Measurements from ENCODE around the gene EIF5A.

EIF5A gene

DNA sequence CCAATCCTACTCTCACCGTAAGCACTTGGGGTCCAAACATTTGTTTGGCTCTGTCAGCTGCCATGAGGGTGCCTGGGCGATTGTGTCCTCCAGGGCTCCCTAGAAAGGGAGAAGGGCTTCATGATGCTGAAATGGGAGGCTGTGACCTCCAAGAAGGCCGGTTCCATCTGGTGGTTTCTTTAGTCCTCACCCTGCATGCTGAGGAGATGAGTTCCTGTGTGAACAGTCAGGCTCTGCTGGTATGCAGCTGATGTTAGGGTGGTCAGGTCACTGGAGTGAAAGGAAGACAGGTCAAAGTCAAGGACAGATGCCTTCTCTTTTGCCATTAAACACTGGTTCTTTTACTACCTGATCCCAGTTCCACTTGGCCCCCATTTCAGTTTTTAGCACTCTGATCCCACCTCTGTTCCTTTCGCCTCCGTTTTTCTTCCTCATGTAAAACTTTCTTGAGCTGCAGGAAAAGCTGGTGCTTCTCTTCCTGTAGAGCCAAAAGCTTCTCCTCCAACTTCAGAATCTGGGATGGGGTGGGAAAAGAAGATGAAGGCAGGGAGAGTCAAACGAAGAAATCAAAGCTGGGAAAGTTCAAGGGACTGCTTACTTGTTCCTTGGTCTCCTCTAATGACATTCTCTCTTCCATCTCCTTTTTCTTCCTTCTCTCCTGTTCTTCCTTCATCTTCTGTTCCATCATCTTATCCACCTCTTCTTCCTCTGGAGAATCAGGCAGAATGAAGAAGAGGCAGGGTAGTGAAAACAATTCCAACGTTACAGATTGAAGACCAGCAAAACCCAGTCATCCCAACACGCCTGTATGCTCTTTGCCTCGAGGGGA is 6.7 kb downstream of the EIF5A start:
- DNase-seq = no peak

DNA sequence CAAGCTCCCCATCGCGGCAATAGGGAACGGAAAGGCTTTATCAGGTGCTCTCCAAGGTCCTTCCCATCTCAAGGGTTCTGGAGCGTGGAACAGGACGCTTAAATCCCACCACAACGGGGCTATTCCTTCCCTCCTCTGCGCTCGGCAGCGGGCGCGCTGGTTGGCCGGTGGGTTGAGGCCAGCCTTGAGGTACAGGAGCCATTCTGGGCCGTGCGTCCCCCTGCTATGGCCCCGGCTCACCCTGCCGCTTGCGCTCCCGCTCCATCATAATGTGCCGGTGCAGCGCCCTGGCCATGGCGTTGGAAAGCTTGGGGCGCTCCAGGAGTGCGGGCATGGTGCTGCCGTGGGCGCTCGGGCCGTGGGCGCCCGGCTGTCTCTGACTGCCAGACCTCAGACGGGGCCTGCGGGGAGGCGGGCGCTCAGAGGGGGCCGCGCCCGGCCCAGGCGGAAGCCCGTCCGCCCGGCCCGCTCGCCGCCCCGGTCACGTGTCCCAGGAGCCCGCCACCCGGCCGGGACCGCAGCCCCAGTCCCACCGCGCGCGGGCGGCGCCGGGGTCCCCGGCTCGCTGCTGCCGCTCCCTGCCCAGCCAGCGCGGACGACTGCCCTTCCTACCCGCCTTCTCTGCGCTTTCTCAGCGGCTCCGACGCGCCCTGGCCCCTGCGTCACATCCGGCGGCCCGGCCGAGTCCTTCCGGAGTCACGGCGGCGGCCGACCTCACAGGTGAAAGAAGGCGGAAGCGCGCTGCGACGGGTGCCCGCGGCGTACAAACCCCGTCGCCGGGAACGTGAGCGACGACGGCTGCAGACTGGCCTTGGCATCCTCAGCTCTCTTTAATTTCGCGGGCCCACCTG is 7.5 kb downstream of the EIF5A start, which contains the start of gene GPS2:
Gene GPS2 (minus strand): TSS at position 642 of the 851 bp plus-strand sequence. CDS start 308 bp downstream, at position 334.
- peak; percentile 92 for DNase-seq

DNA sequence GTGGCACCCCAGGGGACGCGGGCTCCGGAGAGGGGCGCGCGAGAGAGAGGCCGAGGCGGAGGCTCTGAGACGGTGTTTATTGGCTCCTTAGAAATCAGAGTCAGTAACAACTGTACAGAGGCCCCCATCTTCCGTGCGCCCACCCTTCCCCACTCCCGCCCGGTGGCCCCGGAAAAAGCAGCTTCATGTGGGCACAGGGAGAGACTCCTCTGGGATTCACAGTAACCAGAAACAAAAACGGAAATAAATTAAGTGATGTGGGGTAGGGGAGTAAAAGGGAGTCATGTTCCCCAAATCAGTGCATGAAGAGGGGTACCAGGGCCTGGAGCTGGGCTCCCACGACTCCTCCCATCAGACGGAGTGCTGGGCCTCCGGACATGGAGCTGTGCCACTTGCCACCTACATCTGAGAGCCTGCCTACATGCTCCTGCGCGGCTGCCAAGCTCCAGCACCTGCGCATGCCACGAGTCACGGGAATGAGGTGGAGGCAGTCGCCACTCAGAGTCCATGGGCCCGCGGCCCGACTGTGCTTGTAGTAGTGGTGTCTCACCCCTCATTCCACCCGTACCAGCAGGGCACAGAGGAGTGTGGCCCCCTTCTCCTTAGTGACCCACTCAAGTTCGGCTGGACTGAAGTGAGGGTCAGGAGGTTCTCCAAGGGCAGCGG is 8.3 kb downstream of the EIF5A start:
- no peak for DNase-seq

DNA sequence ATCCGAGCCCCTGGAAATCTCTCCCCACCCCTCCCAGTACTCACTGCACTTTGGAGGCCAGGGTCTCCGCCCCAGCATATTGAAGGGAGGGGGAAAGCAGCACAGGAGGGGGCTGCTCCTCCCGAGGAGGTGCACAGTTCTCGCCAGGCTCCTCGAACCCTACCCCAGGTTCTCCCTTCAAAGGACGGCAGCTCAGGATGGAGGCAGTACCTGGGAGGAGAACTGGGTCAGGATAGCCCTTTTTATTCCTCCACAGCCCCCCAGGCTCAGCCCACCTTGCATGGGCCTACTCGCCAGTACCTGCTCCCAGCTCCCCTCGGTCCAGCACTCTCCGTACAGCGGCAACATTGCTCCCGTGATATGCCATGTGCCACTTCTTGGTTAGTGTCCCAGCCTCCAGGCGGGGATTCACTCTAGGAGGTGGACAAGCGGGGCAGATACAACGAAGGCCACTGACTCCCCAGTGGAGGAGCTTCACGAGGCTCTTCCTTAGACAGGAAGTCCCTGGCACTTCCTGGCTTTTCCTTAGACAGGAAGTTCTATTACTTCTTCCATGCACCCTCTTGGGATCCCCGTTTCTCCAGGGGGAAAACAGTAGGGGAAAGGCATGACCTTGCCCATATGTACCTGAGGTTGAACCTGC is 9.9 kb downstream of the EIF5A start:
- DNase-seq = no peak

DNA sequence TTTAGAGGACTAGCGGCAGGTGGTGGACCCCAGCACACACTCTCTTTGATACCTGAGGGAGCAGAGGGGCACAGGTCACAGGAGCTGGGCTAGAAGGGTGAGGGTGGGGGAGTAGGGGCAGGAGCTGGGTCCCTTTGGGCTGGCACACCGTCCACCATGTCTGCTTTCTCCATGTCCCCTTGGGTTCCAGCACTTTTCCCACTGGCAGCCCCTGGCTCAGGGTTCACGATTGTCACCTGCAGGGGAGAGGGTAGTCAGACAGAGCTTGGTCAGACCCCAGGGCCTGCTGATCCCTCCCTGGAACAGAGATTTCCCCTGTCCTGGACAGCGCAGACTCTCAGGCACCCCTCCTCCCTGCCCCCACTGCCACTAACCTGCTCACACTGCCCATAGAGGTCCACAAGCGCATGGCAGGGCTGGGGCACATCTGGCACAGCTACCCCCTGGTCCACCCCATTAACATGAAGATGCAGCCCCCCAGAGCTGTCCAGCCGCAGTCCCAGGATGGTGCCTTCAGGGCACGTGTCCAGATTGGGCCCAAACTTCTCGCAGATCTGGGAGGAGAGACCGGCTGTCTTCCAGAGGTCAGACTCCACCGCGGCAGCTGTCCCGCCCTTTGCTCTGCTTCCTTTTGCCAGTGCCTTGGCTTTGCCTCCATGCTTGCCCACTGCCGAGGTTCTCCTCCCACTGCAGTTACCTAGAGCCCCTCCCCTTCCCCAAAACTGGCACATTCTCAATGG is 10.9 kb downstream of the EIF5A start:
- no peak for DNase-seq

DNA sequence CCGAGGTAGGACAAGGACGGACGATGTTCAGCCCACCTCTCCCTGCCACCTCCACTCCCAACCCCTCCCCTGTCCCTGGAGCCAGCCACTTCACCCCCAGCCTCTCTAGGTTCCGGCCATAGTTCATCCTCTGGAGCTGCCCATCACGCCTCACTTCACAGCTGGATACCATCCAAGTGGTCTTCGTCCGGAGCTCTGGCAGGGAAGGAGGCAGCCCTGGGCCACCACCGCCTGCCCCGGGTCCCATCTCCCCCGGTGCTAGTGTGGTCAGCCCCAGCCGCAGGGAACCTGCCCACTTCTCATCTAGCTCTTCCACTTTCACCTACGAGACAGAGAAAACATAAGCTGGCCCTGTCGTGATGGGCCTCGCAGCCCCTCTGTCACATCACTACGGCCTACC is 14.0 kb downstream of the EIF5A start:
- DNase-seq = no peak

DNA sequence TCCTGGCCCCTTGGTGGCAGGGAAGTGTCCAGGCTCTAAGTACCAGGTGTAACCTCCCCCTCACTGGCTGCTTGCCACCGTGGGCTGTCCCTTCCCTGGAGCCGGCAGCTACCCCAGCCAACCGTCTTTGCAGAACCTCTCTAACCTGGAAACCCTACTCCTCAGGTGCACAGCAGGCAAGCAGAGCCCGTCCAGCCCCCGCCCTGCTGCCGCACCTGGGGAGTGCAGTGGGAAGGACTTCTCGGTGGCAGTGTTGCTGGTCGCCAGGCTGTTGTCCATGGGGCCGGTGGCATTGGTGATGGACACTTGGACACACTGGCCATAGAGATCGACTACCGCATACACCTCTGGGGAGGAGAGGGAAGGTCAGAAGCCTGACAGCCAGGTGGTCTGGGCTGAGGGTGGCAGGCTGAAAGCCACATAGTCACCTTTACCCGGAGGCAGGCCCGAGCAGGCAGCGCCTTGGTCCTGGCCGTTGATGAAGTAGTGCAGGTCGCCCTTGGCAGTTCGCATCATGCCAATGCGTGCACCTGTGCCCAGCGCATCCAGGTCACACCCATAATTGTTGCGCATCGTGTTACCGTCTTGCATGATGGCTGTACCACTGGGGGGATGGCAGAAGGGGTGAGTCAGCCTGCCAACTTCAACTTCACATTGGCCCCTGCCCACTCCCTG is 15.2 kb downstream of the EIF5A start:
- DNase-seq = no peak

DNA sequence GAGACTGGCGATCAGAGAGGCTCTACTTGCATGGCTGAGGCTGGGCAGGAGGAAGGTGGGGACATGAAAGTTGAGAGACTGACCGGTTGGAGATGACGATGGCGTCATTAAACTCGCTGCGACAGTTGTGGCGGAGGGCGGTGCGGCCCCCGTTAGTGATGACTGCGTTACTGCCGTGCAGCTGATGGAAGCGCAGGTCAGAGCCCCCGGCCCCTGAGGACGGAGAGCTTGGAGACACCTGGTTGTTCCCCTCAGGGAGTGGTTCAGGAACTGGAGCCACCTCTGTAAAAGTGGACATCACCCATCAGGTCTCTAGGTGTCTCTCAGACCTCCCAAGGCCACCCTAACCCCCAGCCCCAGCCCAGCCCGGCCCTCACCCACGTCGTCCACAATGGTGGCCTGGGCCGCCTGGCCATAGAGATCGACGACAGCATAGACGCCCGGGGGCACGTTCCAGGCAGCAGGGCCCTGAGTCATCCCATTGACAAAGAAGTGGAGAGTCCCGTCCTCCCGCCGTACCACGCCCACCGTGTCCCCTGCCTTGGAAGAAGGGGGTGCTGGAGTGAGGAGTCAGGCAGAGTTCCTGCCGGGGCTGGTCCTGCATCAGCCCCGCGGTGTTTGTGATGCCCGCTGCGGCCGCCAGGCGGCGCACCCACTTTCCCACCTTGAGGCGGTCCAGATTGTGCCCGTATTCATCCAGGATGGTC is 16.5 kb downstream of the EIF5A start:
- no peak for DNase-seq

DNA sequence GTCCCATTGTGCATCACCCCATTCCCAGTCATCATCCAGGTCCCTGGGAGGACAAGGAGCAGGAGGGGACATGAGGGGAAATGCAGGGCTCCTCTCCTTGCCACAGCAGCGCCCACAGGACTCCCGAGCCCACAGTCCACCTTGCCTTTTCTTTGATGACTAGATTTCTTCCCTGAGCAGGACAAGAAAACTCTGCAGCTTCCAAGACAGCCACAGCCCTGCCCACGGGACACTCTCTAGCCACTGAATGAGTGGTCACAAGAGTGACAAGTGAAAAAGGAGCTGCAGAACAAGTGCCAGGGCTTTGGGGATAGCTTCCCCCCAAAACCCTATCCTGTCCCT is 17.0 kb downstream of the EIF5A start:
- DNase-seq = no peak

DNA sequence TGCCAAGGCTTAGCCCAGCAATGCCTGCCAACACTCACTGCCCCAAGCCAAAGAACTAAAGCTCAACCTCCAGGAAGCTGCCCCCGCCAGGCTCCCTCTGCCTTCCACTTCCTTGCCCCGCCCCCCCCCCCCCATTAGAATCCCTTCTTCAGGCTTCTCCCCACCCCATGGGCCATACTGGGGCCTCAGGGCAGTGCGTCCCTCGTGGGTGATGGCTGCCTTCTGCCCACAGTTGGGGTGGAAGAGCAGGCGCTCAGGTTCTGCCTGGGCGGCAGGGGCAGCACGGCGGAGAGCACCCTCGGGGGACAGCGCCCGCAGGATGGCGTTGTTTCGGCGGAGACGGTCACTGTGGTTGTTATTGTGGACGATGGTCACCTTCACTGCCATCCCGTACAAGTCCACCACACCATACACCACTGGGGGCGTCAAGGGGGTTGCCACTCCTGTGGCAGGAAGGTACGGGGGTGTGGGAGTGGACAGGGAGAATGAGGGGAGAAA is 17.7 kb downstream of the EIF5A start:
- no peak for DNase-seq

DNA sequence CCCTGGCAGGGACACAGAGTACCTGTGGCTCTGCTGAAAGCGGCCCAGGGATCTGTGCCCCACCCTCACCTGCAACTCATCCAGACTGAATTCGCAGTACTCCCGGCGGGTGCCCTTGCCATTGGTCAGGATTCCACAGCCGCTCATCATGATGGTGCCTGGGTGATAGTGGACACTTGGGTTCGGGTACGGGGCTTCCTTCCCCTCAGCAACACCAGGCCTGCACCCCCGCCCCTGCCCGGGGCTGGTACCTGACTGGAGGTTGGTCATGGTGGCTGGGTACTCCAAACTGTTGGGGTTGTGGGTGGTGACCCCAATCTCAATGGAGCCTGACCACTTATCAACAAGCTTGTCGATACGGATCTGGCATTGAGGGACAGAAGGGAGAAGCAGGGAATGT is 18.8 kb downstream of the EIF5A start:
- DNase-seq = no peak

DNA sequence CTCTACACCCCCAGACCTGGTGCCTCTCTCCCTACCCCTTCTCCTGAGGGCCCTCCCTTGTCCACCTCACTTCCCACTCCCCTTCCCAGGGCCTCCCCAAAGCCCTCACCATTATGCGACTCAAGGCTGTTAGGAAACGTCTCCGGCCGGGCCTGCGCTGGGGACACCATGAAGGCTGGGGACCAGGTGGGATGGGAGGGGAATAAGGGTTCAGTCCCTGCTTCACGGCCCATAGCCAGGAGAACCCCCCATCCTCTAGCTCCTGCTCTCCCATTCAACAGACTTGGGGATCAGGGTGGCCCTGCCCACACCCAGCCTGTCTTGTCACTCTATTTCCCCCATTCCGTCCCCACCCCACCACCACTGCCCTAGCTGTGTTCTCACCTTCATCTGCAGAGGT is 19.6 kb downstream of the EIF5A start:
- no peak for DNase-seq

DNA sequence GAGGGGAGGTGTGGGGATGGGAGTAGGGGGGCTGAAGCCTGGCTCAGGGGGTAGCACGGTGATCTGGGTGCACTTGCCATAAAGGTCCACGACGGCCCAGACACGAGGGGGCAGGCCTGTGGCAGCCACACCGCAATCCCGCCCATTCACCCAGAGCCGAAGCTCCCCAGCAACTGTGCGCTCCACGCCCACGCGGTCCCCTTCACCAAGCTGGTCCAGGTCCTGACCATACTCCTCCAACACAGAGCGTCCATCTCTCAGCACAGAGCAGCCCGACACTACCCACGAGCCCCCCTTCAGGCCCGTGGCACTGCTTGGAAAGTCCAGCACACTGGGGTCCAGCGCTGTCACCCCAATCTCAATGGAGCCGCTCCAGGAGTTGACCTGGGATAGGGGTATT is 20.1 kb downstream of the EIF5A start:
- DNase-seq = no peak

DNA sequence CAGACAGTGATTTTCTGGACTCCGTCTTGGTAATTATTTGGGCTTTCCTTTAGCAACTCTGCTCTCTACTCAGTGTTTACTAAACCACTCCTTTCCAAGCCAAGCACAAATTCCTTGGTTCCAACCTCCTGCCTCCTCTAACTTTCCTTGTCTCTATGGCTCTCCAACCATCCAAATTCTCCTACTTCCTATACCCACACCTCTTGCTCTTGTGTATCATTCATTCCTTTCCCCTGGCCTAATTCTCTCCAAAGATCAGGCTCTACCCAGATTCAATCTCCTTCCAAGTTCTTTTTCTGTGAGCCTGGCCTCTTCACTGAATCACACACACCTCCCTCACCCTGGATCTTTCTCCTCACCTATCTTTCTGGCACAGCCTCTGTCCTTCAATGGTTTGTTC is 20.6 kb downstream of the EIF5A start:
- DNase-seq = no peak

DNA sequence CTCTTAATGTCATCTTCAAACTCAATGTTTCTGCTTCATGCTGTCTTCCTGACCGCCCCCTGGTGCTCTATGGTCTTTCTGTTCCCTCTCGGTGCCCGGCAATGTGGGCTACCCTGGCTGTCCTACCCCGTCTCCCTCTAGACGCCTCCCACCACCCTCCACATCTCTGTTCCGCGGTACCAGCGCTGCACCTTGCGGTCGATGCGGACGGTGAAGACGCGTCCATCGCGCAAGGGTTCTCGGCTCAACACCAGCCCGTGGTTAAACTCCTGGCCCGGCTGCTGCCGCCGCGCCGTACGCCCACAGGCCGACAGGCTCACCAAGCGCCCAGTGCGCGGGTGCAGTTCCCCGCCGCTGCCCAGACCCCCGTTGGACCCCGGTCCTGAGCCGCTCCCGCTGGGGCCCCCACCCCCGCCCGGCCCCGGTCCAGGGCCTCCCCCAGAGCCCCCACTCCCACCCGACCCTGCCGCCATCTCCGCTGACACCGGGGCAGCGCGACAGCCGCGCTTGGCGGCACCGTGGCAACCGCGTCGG is 21.5 kb downstream of the EIF5A start, which contains the start of gene NEURL4:
Gene NEURL4 (minus strand): TSS at position 496 of the 534 bp plus-strand sequence. CDS start 23 bp downstream, at position 473.
- DNase-seq = no peak

DNA sequence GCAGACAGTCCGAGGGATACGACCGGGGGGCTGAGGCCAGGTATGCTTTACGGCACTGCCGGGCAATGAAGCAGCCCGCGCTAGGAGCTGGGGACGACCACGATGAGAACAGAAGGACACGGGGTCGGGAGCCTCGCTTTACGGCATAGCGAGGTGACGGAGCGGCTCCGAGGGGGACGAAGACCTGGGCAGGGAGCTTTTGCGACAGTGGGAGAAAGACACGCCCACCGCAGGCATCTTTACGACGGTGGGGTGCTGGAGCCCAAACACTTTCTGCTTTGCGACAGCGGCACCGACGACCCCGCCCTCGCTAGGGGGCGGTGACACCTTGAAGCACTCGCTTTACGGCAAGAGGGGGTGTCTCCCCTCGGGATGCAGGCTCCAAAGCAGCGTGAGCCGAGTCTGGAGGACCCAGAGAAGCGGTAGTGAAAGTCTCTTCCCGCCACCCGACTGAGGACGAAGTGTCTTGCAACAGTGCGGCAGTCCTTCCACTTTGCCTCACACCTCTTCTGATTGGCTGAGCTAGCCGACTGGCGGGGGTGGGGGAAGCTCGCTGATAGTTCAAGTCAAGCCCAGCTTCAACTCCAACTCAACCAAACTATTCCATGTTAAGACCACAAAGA is 22.1 kb downstream of the EIF5A start:
- peak; percentile 97 for DNase-seq

DNA sequence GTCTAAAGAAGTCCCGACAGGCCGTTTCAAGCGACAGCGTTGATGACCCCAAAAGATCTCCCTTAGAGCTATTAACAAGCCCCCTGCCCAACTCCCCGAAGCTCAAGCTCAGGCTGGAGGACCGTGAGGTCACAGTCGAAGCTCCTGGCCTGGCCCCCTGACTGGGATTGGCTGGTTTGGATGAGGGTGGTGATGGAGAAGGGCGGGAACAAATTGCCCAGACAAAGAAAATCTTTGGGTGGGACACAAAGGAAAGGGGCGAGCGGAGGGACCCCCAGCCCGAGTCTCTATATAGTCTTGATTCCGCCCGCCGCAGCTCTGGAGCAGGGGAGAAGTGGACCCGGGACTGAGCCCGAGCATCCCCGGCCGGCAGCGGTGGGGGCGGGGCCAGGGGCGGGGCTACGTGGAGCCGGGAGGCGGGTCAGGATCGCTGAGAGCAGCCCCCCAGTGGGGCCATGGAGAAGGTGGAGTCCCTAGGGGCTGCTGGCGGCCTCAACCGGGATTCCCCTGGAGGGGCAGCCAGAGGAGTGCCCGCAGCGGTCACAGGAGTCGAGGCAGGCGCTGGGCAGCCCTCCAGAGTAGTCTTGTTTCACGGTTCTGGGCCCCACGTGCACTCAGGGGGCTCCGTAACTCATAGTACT is 22.7 kb downstream of the EIF5A start:
- peak; percentile 83 for DNase-seq

DNA sequence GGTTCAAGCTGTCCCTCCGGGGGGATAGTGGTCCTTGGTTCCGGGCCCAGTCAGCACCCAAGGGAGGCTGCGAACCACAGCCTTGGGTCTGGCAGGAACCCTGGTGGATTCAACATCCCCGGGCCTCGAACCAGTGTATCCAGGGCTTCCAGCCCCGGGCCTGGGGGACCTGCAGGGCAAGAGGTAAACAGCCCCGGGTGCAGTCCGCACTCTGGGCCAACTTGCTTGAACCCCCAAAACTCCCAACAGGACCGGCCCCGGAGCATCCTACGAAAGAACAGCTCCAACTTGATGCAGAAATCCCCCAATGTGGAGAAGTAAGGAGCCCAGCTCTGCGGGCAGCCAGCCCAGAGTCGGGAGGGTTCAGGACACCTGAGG is 23.2 kb downstream of the EIF5A start:
- no peak for DNase-seq

DNA sequence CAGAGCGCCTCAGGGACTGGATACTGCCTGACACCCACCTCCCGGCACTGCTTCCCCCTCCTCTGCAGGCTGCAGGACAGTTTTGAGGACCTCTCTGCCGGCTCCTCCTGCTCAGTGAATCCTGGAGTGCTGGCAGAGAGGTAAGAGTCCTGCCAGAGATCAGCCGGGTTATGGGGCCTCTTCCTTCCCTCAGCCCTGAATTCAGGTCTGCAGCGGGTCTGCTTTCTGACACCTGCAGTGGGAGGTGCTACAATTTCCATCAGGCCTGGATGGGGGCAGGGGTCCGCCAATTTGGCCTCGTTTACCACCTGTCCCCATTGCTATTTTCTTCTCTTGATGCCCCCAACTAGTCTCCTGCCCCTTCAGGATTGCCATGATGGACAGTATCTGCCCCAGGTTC is 24.7 kb downstream of the EIF5A start:
- DNase-seq = no peak

Data from NCI-H2171 (cell line).